ENCODE measurements around the gene SCYL2. TPM values are rescaled to one million over a fixed set of nuclear protein-coding genes. Genes with fewer than 3 reads are reported as not detected.
"Not testable (repeated sequence)": the region's sequence is repeated elsewhere in the genome, so short reads cannot be mapped to it uniquely, and the experiment has no call there.

Gene SCYL2
- 10 to 100 TPM; 25.3 to 34.3 (median 29.9) TPM for polyA plus RNA-seq

GRCh38 chr12:100266835-100267602 is at the start of gene SCYL2, which contains the start of gene DEPDC4:
SCYL2 (plus strand) TSS chr12:100267177; CDS start chr12:100282971, 15,794 bp downstream.
DEPDC4 (minus strand) TSS chr12:100267079; CDS start chr12:100267076, 3 bp downstream.
- Mint-ChIP-seq H3K27me3 (ENCODE audit: low read depth in 3 of 3) (peaks cover 4 to 7% (median 5%) of the 10 kb centered on the region in 3 donors), H3K4me3 (peak within 1 kb of the TSS; percentile 97 to 100 (median 99)), H3K4me1 (peaks cover 34 to 55% of the 10 kb centered on the region in 2 donors), H3K9me3 (no peaks in the 10 kb centered on the region), H3K27ac (peak within 1 kb of the TSS; percentile 93 to 100 (median 98)), H3K36me3 (no peaks in the 10 kb centered on the region)
- peak; percentile 95 to 96 (median 96) for DNase-seq

- H3K9me3 Mint-ChIP-seq: no peaks in the 10 kb centered on the region
- peaks cover 0 to 9% of the 10 kb centered on the region in 2 donors for H3K4me1 Mint-ChIP-seq
- H3K4me3 Mint-ChIP-seq: no peak overlapping the region
- peaks cover 17 to 34% (median 31%) of the 10 kb centered on the region in 3 donors for H3K36me3 Mint-ChIP-seq
- peaks cover 0 to 2% (median 0%) of the 10 kb centered on the region in 3 donors for H3K27me3 Mint-ChIP-seq (ENCODE audit: low read depth in 3 of 3)
- no peak for DNase-seq
- peak overlapping the region in 1 of 6 donors; percentile 23 for H3K27ac Mint-ChIP-seq
Measured at GRCh38 chr12:100219328-100220109, 47.5 kb upstream of the SCYL2 start.

GRCh38 chr12:100221523-100221922 is 45.5 kb upstream of the SCYL2 start:
- Mint-ChIP-seq H3K4me1 (no peaks in the 10 kb centered on the region), H3K27me3 (ENCODE audit: low read depth in 3 of 3) (peaks cover 0 to 2% (median 0%) of the 10 kb centered on the region in 3 donors), H3K9me3 (no peaks in the 10 kb centered on the region), H3K36me3 (peaks cover 25 to 31% (median 27%) of the 10 kb centered on the region in 3 donors), H3K27ac (no peak overlapping the region), H3K4me3 (no peak overlapping the region)
- DNase-seq: no peak

- DNase-seq; H3K9me3 Mint-ChIP-seq; H3K4me3 Mint-ChIP-seq; H3K27me3 Mint-ChIP-seq (ENCODE audit: low read depth in 3 of 3); H3K27ac Mint-ChIP-seq; H3K4me1 Mint-ChIP-seq: not testable (repeated sequence)
- peaks cover 26 to 29% (median 27%) of the 10 kb centered on the region in 3 donors for H3K36me3 Mint-ChIP-seq
Measured at GRCh38 chr12:100222173-100222572, 44.8 kb upstream of the SCYL2 start.

GRCh38 chr12:100225491-100225890 is 41.5 kb upstream of the SCYL2 start:
- no peak for DNase-seq
- Mint-ChIP-seq H3K4me3 (no peak overlapping the region), H3K4me1 (no peaks in the 10 kb centered on the region), H3K36me3 (peaks cover 19 to 20% (median 19%) of the 10 kb centered on the region in 3 donors), H3K27me3 (ENCODE audit: low read depth in 3 of 3) (peaks cover 0 to 2% (median 0%) of the 10 kb centered on the region in 3 donors), H3K9me3 (no peaks in the 10 kb centered on the region), H3K27ac (no peak overlapping the region)

- DNase-seq: no peak
- Mint-ChIP-seq H3K4me1 (no peaks in the 10 kb centered on the region), H3K27ac (no peak overlapping the region), H3K9me3 (no peaks in the 10 kb centered on the region), H3K27me3 (ENCODE audit: low read depth in 3 of 3) (no peaks in the 10 kb centered on the region), H3K36me3 (peaks cover 5 to 13% (median 8%) of the 10 kb centered on the region in 3 donors), H3K4me3 (no peak overlapping the region)
Measured at GRCh38 chr12:100229036-100229635, 37.8 kb upstream of the SCYL2 start.

GRCh38 chr12:100229876-100230275 is 37.1 kb upstream of the SCYL2 start:
- Mint-ChIP-seq H3K27ac (no peak overlapping the region), H3K9me3 (no peaks in the 10 kb centered on the region), H3K4me1 (no peaks in the 10 kb centered on the region), H3K36me3 (peaks cover 5 to 13% (median 8%) of the 10 kb centered on the region in 3 donors), H3K4me3 (no peak overlapping the region), H3K27me3 (ENCODE audit: low read depth in 3 of 3) (no peaks in the 10 kb centered on the region)
- DNase-seq: no peak

- not testable (repeated sequence) for H3K9me3 Mint-ChIP-seq; H3K4me3 Mint-ChIP-seq; H3K27me3 Mint-ChIP-seq (ENCODE audit: low read depth in 3 of 3); H3K27ac Mint-ChIP-seq; H3K36me3 Mint-ChIP-seq; H3K4me1 Mint-ChIP-seq; DNase-seq
Measured at GRCh38 chr12:100231873-100232272, 35.1 kb upstream of the SCYL2 start.

GRCh38 chr12:100234166-100234565 is 32.8 kb upstream of the SCYL2 start:
- H3K9me3 Mint-ChIP-seq: no peaks in the 10 kb centered on the region
- H3K4me1 Mint-ChIP-seq: no peaks in the 10 kb centered on the region
- H3K36me3 Mint-ChIP-seq: no peaks in the 10 kb centered on the region
- H3K27me3 Mint-ChIP-seq (ENCODE audit: low read depth in 3 of 3): no peaks in the 10 kb centered on the region
- no peak overlapping the region for H3K4me3 Mint-ChIP-seq
- H3K27ac Mint-ChIP-seq: no peak overlapping the region
- no peak for DNase-seq

GRCh38 chr12:100234591-100235304 is 32.2 kb upstream of the SCYL2 start:
- peak in 2 of 3 donors; percentile 7 to 12 for DNase-seq
- no peaks in the 10 kb centered on the region for H3K4me1 Mint-ChIP-seq

GRCh38 chr12:100238801-100239200 is 28.2 kb upstream of the SCYL2 start:
- no peak overlapping the region for H3K27ac Mint-ChIP-seq
- no peaks in the 10 kb centered on the region for H3K27me3 Mint-ChIP-seq (ENCODE audit: low read depth in 3 of 3)
- no peaks in the 10 kb centered on the region for H3K9me3 Mint-ChIP-seq
- no peak for DNase-seq
- H3K4me1 Mint-ChIP-seq: no peaks in the 10 kb centered on the region
- no peaks in the 10 kb centered on the region for H3K36me3 Mint-ChIP-seq
- H3K4me3 Mint-ChIP-seq: no peak overlapping the region

More at GRCh38 chr12:100234591-100235304, 32.2 kb upstream of the SCYL2 start:
- no peaks in the 10 kb centered on the region for H3K36me3 Mint-ChIP-seq
- H3K4me3 Mint-ChIP-seq: no peak overlapping the region
- no peaks in the 10 kb centered on the region for H3K9me3 Mint-ChIP-seq
- H3K27me3 Mint-ChIP-seq (ENCODE audit: low read depth in 3 of 3): no peaks in the 10 kb centered on the region
- H3K27ac Mint-ChIP-seq: no peak overlapping the region

GRCh38 chr12:100239589-100239988 is 27.4 kb upstream of the SCYL2 start:
- no peaks in the 10 kb centered on the region for H3K9me3 Mint-ChIP-seq
- H3K27ac Mint-ChIP-seq: no peak overlapping the region
- no peak for DNase-seq
- H3K27me3 Mint-ChIP-seq (ENCODE audit: low read depth in 3 of 3): no peaks in the 10 kb centered on the region
- H3K4me3 Mint-ChIP-seq: no peak overlapping the region
- no peaks in the 10 kb centered on the region for H3K36me3 Mint-ChIP-seq
- no peaks in the 10 kb centered on the region for H3K4me1 Mint-ChIP-seq

GRCh38 chr12:100243137-100243536 is 23.8 kb upstream of the SCYL2 start:
- DNase-seq: no peak
- Mint-ChIP-seq H3K27me3 (ENCODE audit: low read depth in 3 of 3) (no peaks in the 10 kb centered on the region), H3K36me3 (peaks cover 0 to 3% (median 0%) of the 10 kb centered on the region in 3 donors), H3K4me1 (no peaks in the 10 kb centered on the region), H3K4me3 (no peak overlapping the region), H3K27ac (no peak overlapping the region), H3K9me3 (no peaks in the 10 kb centered on the region)
